Activated T-cell treated with anti-CD3 and anti-CD28 coated beads for 48 hours (primary cell): ENCODE measurements around the gene OPRD1.

Source experiments
- DNase-seq: peaks from one replicate; pipeline ENCODE4 v3.0.0-alpha.2; 2020; ENCODE audit warnings: low read depth

Gene OPRD1

GRCh38 chr1:28910379-28911115 is 98.6 kb downstream of the OPRD1 start:
- DNase-seq = no peak

DNA sequence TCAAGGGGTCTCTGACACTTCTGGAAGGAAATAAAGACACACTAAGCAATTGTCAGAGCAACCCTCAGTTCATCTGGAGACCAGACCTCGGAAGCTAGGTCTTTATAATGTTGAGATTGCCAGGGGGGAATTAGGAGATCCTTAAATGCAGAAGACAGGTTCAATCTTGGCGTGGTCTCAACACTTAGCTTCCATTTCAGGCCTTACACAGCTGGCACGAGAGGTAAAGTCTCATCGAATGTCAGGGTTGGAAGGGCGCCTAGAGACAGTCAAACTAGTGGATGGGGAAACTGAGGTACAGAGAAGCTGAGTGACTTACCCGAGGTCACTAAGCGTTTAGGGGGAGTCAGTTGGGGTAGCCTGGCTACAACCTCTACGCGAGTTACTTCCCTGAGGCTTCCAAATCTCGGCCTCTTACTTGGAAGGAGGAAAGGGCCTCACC is 101.8 kb downstream of the OPRD1 start:
- DNase-seq = no peak

DNA sequence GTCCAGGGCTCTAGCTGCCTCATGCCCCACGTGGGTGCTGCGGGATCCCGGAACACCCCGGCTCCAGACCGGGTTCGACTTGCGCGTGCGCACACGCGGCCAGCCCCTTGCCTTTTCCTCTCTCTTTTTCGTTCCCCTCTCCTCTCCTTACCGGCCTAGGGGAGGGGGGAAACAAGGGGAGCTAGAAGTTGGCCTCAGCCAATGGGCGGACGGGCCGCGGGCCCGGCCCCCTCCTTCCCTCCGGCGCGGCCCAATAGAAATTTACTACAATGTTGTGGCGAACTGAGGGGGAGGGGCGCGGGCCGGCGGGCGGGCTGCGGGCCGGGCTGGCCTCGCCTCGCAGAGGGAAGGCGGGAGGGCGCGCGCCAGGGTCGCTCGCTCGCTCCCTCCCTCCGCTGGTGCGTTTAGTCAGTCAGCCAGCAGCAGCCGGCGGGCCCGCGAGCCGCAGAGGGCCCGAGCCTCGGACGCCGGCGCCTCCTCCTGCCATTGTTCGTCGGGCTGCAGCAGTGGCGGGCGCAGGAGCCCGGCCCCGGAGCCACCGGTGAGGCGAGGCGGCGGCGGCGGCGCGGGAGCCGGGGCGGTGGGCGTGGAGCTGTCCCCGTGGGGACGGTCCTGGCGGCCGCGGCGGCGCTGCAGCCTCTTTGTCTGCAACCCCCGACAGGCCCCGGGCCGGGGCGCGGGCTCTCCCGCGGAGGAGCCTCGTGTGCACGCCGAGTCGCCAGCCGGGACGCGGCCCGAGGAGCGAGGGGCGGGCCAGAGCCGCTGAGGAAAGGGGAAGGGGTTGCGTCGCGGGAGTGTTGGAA is 102.5 kb downstream of the OPRD1 start, which contains the start of gene EPB41:
Gene EPB41, plus strand, starts transcription at position 342 of the 803 bp plus-strand sequence. CDS start 72,869 bp downstream, outside the sequence.
- DNase-seq = peak; percentile 88

GRCh38 chr1:28915031-28915895 is 103.3 kb downstream of the OPRD1 start:
- peak; percentile 36 for DNase-seq

DNA sequence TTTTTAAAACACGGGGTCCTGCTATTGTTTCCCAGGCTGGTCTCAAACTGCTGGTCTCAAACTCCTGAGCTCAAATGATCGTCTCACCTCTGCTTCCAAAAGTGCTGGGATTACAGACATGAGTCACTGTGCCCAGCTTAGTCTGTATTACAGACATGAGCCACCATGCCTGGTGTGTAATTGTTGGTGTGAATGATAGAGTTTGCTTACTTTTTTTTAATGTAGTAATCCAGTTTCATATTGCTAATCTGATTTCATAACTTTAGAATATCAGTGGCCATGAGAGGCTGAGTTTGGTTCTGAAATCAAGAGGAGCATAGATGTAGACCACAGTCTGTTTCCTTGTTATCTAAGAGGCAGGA is 105.8 kb downstream of the OPRD1 start:
- no peak for DNase-seq
